HTR-8/SVneo (cell line): ENCODE measurements around the gene ZNF362.
"Not testable (repeated sequence)": the region's sequence is repeated elsewhere in the genome, so short reads cannot be mapped to it uniquely, and the experiment has no call there.

Experiments
- DNase-seq: peaks from one replicate; pipeline ENCODE4 v3.0.0; 2011; ENCODE audit warnings: low spot score, mixed read lengths; ENCODE audit not compliant: insufficient read length
- FAIRE-seq: peaks from 2 replicates; lab custom pipeline; 2011; peaks lifted over from hg19 to GRCh38; lab: Jason Lieb, UNC

ZNF362 gene

GRCh38 chr1:33299461-33300155 lies 43.3 kb downstream of the ZNF362 start:
- no peak for FAIRE-seq
- no peak for DNase-seq

- FAIRE-seq (no peak), DNase-seq (no peak)
Measured at GRCh38 chr1:33300673-33301072, 44.4 kb downstream of the ZNF362 start.

GRCh38 chr1:33301273-33301984 lies 45.1 kb downstream of the ZNF362 start:
- FAIRE-seq = no peak
- no peak for DNase-seq

GRCh38 chr1:33302325-33302724 lies 46.0 kb downstream of the ZNF362 start:
- no peak for DNase-seq
- FAIRE-seq = no peak

GRCh38 chr1:33305016-33305415 lies 48.7 kb downstream of the ZNF362 start:
- FAIRE-seq (no peak), DNase-seq (no peak)

- DNase-seq (no peak), FAIRE-seq (no peak)
Measured at GRCh38 chr1:33305816-33306652, 49.7 kb downstream of the ZNF362 start.

- FAIRE-seq (no peak), DNase-seq (no peak)
Measured at GRCh38 chr1:33306653-33307493, 50.6 kb downstream of the ZNF362 start.

GRCh38 chr1:33307494-33307864 lies 51.2 kb downstream of the ZNF362 start:
- FAIRE-seq (no peak), DNase-seq (no peak)

GRCh38 chr1:33309351-33309750 lies 53.1 kb downstream of the ZNF362 start:
- not testable (repeated sequence) for DNase-seq, FAIRE-seq

- no peak for DNase-seq
- no peak for FAIRE-seq
Measured at GRCh38 chr1:33310702-33311101, 54.4 kb downstream of the ZNF362 start.

GRCh38 chr1:33311706-33312412 lies 55.6 kb downstream of the ZNF362 start:
- FAIRE-seq (no peak), DNase-seq (no peak)

GRCh38 chr1:33312413-33312749 lies 56.1 kb downstream of the ZNF362 start:
- FAIRE-seq (no peak), DNase-seq (no peak)

GRCh38 chr1:33314416-33314815 lies 58.1 kb downstream of the ZNF362 start:
- DNase-seq (no peak), FAIRE-seq (no peak)

GRCh38 chr1:33316601-33317000 lies 60.3 kb downstream of the ZNF362 start:
- no peak for FAIRE-seq
- no peak for DNase-seq

GRCh38 chr1:33317354-33317753 lies 61.1 kb downstream of the ZNF362 start:
- DNase-seq (no peak), FAIRE-seq (no peak)

- FAIRE-seq (no peak), DNase-seq (no peak)
Measured at GRCh38 chr1:33317946-33318345, 61.7 kb downstream of the ZNF362 start.

GRCh38 chr1:33319186-33319948 lies 63.1 kb downstream of the ZNF362 start:
- DNase-seq = no peak
- no peak for FAIRE-seq

- no peak for DNase-seq
- FAIRE-seq = no peak
Measured at GRCh38 chr1:33319949-33320618, 63.8 kb downstream of the ZNF362 start.
